A549 (cell line): ENCODE data around the gene PHF23. TPM values are rescaled to one million over a fixed set of nuclear protein-coding genes. Genes with fewer than 3 reads are reported as not detected.

ENCODE experiments used
- CHD2 ChIP-seq: fragments of 150-350 bp; IDR thresholded peaks from 2 replicates; pipeline ENCODE4 v1.6.1; 2014; ENCODE audit warnings: low read length; ENCODE audit not compliant: partially characterized antibody
- EHF ChIP-seq: fragments of 250-450 bp; sonication (Bioruptor Pico); IDR thresholded peaks from 2 replicates; pipeline ENCODE4 v1.5.0; 2020; ENCODE audit warnings: mild to moderate bottlenecking
- EP300 ChIP-seq, 2 experiments: fragments of >200 bp; sonication (Bioruptor Twin); formaldehyde crosslinking; IDR thresholded peaks; 2 replicates in 1 of 2; 3 replicates in 1 of 2; pipeline ENCODE4 v1.6.1; 2016 to 2017
- FOSB ChIP-seq: fragments of 250-450 bp; sonication (Bioruptor Pico); IDR thresholded peaks from 2 replicates; pipeline ENCODE4 v1.5.0; 2020; ENCODE audit warnings: mild to moderate bottlenecking, moderate library complexity
- FOSL2 ChIP-seq, 2 experiments: fragments of 450-650 bp in 1 of 2; fragments of >200 bp in 1 of 2; sonication (Bioruptor Twin) in 1 of 2; formaldehyde crosslinking; IDR thresholded peaks; 2 replicates each; pipeline versions ENCODE4 v1.5.0 to v1.6.1; 2016 to 2020; ENCODE audit warnings: mild to moderate bottlenecking in 1 of 2, moderate library complexity in 1 of 2
- GATA3 ChIP-seq: IDR thresholded peaks from 2 replicates; pipeline ENCODE4 v1.6.1; 2012; ENCODE audit warnings: borderline replicate concordance
- HDAC2 ChIP-seq: fragments of 200-600 bp; sonication (generic); IDR thresholded peaks from 2 replicates; pipeline ENCODE4 v1.6.1; 2016
- HEYL ChIP-seq: fragments of 250-450 bp; sonication (Bioruptor Pico); IDR thresholded peaks from 2 replicates; pipeline ENCODE4 v1.8.0; 2021; ENCODE audit warnings: mild to moderate bottlenecking, moderate library complexity
- HOXA7 ChIP-seq: fragments of 250-450 bp; sonication (Bioruptor Pico); IDR thresholded peaks from 2 replicates; pipeline ENCODE4 v1.5.0; 2020; ENCODE audit warnings: mild to moderate bottlenecking, moderate library complexity
- JUNB ChIP-seq: fragments of >200 bp; sonication (Bioruptor Twin); formaldehyde crosslinking; IDR thresholded peaks from 2 replicates; pipeline ENCODE4 v1.6.1; 2016
- MAZ ChIP-seq: fragments of 150-350 bp; IDR thresholded peaks from 2 replicates; pipeline ENCODE4 v1.6.1; 2014; ENCODE audit warnings: antibody characterized with exemption, low read depth, low read length, borderline replicate concordance
- POLR2AphosphoS2 ChIP-seq: conservative IDR thresholded peaks from 2 replicates; pipeline ENCODE4 v1.6.1; 2012; ENCODE audit warnings: low read length, improper control_type of control experiment, inconsistent platforms
- RAD21 ChIP-seq, 2 experiments: fragments of >200 bp in 1 of 2; sonication (Bioruptor Twin) in 1 of 2; formaldehyde crosslinking in 1 of 2; IDR thresholded peaks in 1 of 2; conservative IDR thresholded peaks in 1 of 2; 2 replicates in 1 of 2; 3 replicates in 1 of 2; pipeline ENCODE4 v1.6.1; 2012 to 2018; ENCODE audit warnings: inconsistent platforms in 1 of 2
- RARB ChIP-seq: fragments of 250-450 bp; sonication (Bioruptor Pico); IDR thresholded peaks from 2 replicates; pipeline ENCODE4 v1.8.0; 2021; ENCODE audit warnings: mild to moderate bottlenecking, moderate library complexity
- RCOR1 ChIP-seq: fragments of 150-350 bp; IDR thresholded peaks from 2 replicates; pipeline ENCODE4 v1.6.1; 2014; ENCODE audit warnings: antibody characterized with exemption, low read length, low read depth
- SMC3 ChIP-seq: fragments of >200 bp; sonication (Bioruptor Twin); formaldehyde crosslinking; IDR thresholded peaks from 3 replicates; pipeline ENCODE4 v1.6.1; 2018; ENCODE audit warnings: inconsistent platforms
- SREBF2 ChIP-seq: fragments of 450-650 bp; IDR thresholded peaks from 2 replicates; pipeline ENCODE4 v1.6.1; 2014; ENCODE audit warnings: mild to moderate bottlenecking, moderate library complexity
- TP53 ChIP-seq: fragments of 250-450 bp; sonication (Bioruptor Pico); IDR thresholded peaks from 2 replicates; pipeline ENCODE4 v1.5.0; 2021; ENCODE audit warnings: mild to moderate bottlenecking, moderate library complexity
- ZC3H11A ChIP-seq: fragments of 450-650 bp; IDR thresholded peaks from 2 replicates; pipeline ENCODE4 v1.6.1; 2014; ENCODE audit warnings: antibody characterized with exemption, mild to moderate bottlenecking
- ZNF302 ChIP-seq: fragments of 250-450 bp; sonication (Bioruptor Pico); IDR thresholded peaks from 2 replicates; pipeline ENCODE4 v1.9.0; 2021; ENCODE audit warnings: inconsistent platforms, mild to moderate bottlenecking, moderate library complexity
- polyA plus RNA-seq, 4 experiments: library from polyadenylated mRNA; depleted of rRNA in 3 of 4; stranded (reverse); fragments of >200 nt; fragmentation: RNase III in 1 of 4; extraction: RNeasy Plus Mini Kit Qiagen cat#74134 plus additional on column Dnase treatment in 1 of 4; gene quantifications; 2 replicates in 3 of 4; 3 replicates in 1 of 4; pipeline ENCODE4 v1.2.3, GENCODE V29; 2011 to 2017
- TF ChIP-seq, protein P1 (sequence below): fragments of >200 bp; sonication (Bioruptor Twin); formaldehyde crosslinking; IDR thresholded peaks from 2 replicates; pipeline ENCODE4 v1.6.1; 2016
- TF ChIP-seq, protein P2 (sequence below): fragments of 200-600 bp; sonication (generic); IDR thresholded peaks from 2 replicates; pipeline ENCODE4 v1.6.1; 2016; ENCODE audit warnings: antibody characterized with exemption, mild to moderate bottlenecking, moderate library complexity
- TF ChIP-seq, protein P3 (sequence below): IDR thresholded peaks from 2 replicates; pipeline ENCODE4 v1.6.1; 2012
- TF ChIP-seq, protein P4 (sequence below): fragments of 250-450 bp; sonication (Bioruptor Pico); IDR thresholded peaks from 2 replicates; pipeline ENCODE4 v1.5.0; 2020; ENCODE audit warnings: low read depth, mild to moderate bottlenecking, moderate library complexity
- TF ChIP-seq, protein P5 (sequence below): IDR thresholded peaks from 2 replicates; pipeline ENCODE4 v1.6.1; 2012
- TF ChIP-seq, protein P6 (sequence below): fragments of >200 bp; sonication (Bioruptor Twin); formaldehyde crosslinking; IDR thresholded peaks from 3 replicates; pipeline ENCODE4 v1.6.1; 2016
- TF ChIP-seq, protein P7 (sequence below): fragments of >200 bp; sonication (Bioruptor Twin); formaldehyde crosslinking; IDR thresholded peaks from 3 replicates; pipeline ENCODE4 v1.5.1; 2016

PHF23 gene
- polyA plus RNA-seq, 2 of the 4 experiments (the other 2 are of a cell fraction): 52.1 to 80.2 TPM

DNA sequence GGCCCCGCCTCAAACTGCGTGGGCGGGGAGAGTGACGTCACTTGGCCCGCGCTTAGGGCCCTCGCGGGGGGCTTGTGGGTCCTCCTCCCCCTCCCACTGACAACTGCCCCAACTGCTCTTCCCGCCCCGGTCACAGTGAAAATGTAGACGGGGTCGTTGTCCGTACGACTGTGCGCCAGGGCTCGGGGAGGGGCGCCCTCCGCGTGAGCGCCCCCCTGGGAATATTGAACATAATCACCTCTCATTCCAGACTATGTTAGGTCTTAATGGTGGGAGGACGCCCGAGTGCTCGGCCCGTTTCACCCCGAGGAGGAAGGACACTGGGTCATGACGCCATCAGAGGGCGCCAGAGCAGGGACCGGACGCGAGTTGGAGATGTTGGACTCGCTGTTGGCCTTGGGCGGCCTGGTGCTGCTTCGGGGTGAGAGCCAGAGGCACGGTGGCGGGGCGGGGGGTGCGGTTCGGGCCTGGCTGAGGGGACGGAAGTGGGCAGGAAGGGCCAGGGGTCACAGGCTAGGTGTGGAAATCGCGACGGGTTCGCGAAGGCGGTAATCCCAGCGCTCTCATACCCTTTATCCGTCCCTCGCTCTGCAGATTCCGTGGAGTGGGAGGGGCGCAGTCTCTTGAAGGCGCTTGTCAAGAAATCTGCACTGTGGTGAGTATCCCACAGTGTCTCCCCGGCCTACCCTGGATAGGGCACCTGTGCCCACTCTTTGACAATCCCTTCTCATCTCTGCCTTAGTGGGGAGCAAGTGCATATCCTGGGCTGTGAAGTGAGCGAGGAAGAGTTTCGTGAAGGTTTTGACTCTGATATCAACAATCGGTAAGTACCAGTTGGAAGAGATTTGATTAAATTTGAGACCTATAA is 13.2 kb upstream of the PHF23 start, which contains the start of gene ELP5 (continued):
- TF ChIP-seq HOXA7 (no peak), SMC3 (peak; percentile 61), EHF (CRISPR knock-in tag) (no peak), ZNF302 (CRISPR knock-in tag) (no peak), EP300 (IDR thresholded peaks at IDR 0.05) (no peak), FOSL2 (IDR thresholded peaks at IDR 0.05) (no peak), FOSL2 (CRISPR knock-in tag; IDR thresholded peaks at IDR 0.05) (no peak; the same call in 1 of the 2 replicates), FOSB (CRISPR knock-in tag) (no peak), MAZ (no peak), HDAC2 (no peak), RCOR1 (no peak), POLR2AphosphoS2 (no peak), HEYL (no peak), RARB (CRISPR knock-in tag) (no peak), RAD21 (conservative IDR thresholded peaks at IDR 0.05 in 1 of 2, IDR thresholded peaks at IDR 0.05 in 1 of 2) (peak; percentile 31 to 56; a peak in 4 of 5 replicates), ZC3H11A (no peak), TP53 (0 out of 2 replicates have a peak, but pooled peaks have one; percentile 32), JUNB (no peak), CHD2 (no peak), SREBF2 (no peak), GATA3 (peak; percentile 35; the same call in 1 of the 2 replicates)
- TF ChIP-seq, protein P1, sequence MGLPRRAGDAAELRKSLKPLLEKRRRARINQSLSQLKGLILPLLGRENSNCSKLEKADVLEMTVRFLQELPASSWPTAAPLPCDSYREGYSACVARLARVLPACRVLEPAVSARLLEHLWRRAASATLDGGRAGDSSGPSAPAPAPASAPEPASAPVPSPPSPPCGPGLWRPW: no peak
- TF ChIP-seq, protein P2, sequence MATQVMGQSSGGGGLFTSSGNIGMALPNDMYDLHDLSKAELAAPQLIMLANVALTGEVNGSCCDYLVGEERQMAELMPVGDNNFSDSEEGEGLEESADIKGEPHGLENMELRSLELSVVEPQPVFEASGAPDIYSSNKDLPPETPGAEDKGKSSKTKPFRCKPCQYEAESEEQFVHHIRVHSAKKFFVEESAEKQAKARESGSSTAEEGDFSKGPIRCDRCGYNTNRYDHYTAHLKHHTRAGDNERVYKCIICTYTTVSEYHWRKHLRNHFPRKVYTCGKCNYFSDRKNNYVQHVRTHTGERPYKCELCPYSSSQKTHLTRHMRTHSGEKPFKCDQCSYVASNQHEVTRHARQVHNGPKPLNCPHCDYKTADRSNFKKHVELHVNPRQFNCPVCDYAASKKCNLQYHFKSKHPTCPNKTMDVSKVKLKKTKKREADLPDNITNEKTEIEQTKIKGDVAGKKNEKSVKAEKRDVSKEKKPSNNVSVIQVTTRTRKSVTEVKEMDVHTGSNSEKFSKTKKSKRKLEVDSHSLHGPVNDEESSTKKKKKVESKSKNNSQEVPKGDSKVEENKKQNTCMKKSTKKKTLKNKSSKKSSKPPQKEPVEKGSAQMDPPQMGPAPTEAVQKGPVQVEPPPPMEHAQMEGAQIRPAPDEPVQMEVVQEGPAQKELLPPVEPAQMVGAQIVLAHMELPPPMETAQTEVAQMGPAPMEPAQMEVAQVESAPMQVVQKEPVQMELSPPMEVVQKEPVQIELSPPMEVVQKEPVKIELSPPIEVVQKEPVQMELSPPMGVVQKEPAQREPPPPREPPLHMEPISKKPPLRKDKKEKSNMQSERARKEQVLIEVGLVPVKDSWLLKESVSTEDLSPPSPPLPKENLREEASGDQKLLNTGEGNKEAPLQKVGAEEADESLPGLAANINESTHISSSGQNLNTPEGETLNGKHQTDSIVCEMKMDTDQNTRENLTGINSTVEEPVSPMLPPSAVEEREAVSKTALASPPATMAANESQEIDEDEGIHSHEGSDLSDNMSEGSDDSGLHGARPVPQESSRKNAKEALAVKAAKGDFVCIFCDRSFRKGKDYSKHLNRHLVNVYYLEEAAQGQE: no peak; the same call in 1 of the 2 replicates
- TF ChIP-seq, protein P3, sequence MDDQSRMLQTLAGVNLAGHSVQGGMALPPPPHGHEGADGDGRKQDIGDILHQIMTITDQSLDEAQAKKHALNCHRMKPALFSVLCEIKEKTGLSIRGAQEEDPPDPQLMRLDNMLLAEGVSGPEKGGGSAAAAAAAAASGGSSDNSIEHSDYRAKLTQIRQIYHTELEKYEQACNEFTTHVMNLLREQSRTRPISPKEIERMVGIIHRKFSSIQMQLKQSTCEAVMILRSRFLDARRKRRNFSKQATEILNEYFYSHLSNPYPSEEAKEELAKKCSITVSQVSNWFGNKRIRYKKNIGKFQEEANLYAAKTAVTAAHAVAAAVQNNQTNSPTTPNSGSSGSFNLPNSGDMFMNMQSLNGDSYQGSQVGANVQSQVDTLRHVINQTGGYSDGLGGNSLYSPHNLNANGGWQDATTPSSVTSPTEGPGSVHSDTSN: 0 out of 2 replicates have a peak, but pooled peaks have one; percentile 16
- TF ChIP-seq, protein P4, sequence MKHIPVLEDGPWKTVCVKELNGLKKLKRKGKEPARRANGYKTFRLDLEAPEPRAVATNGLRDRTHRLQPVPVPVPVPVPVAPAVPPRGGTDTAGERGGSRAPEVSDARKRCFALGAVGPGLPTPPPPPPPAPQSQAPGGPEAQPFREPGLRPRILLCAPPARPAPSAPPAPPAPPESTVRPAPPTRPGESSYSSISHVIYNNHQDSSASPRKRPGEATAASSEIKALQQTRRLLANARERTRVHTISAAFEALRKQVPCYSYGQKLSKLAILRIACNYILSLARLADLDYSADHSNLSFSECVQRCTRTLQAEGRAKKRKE: no peak
- TF ChIP-seq, protein P5, sequence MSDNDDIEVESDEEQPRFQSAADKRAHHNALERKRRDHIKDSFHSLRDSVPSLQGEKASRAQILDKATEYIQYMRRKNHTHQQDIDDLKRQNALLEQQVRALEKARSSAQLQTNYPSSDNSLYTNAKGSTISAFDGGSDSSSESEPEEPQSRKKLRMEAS: peak; percentile 82
- TF ChIP-seq, protein P6, sequence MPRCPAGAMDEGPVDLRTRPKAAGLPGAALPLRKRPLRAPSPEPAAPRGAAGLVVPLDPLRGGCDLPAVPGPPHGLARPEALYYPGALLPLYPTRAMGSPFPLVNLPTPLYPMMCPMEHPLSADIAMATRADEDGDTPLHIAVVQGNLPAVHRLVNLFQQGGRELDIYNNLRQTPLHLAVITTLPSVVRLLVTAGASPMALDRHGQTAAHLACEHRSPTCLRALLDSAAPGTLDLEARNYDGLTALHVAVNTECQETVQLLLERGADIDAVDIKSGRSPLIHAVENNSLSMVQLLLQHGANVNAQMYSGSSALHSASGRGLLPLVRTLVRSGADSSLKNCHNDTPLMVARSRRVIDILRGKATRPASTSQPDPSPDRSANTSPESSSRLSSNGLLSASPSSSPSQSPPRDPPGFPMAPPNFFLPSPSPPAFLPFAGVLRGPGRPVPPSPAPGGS: peak; percentile 41; the same call in 1 of the 3 replicates
- TF ChIP-seq, protein P7, sequence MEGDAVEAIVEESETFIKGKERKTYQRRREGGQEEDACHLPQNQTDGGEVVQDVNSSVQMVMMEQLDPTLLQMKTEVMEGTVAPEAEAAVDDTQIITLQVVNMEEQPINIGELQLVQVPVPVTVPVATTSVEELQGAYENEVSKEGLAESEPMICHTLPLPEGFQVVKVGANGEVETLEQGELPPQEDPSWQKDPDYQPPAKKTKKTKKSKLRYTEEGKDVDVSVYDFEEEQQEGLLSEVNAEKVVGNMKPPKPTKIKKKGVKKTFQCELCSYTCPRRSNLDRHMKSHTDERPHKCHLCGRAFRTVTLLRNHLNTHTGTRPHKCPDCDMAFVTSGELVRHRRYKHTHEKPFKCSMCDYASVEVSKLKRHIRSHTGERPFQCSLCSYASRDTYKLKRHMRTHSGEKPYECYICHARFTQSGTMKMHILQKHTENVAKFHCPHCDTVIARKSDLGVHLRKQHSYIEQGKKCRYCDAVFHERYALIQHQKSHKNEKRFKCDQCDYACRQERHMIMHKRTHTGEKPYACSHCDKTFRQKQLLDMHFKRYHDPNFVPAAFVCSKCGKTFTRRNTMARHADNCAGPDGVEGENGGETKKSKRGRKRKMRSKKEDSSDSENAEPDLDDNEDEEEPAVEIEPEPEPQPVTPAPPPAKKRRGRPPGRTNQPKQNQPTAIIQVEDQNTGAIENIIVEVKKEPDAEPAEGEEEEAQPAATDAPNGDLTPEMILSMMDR: peak; percentile 54
